ENCODE measurements around the gene MRPL36.

GRCh38 chr5:1806974-1807373 lies 7.3 kb upstream of the MRPL36 start:
- TF ChIP-seq CTCF (IDR thresholded peaks at IDR 0.05) (no peak), POLR2A (IDR thresholded peaks at IDR 0.05) (no peak), POLR2AphosphoS5 (IDR thresholded peaks at IDR 0.05) (no peak)

Measured in gastroesophageal sphincter (tissue), 3 donors.